ENCODE results near the gene TOR1A.

DNA sequence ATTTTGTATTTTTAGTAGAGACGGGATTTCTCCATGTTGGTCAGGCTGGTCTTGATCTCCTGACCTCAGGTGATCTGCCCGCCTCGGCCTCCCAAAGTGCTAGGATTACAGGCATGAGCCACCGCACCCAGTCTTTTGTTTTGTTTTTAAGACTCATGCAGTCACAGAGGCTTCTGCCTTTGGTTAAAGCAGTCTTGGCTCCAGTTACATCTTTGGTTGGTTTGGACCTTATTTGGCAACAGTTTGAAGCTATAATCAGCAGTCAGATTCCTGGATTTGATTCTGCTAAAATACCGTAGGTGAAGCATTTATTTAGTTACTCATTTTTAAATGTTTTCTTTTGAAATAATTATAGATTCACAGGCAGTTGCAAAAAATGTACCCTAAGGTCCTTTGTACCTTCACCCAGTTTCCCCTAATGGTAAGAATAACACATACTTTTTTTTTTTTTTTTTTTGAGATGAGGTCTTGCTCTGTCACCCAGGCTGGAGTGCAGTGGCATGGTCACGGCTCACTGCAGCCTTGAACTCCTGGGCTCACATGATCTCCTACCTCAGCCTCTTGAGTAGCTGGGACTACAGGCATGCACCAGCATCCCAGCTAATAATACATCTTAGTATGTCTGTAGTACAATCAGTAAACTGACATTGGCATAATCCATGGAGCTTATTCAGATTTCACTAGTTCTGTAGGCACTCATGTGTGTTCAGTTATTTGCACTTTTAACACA is 27.1 kb upstream of the TOR1A start:
- TF ChIP-seq, protein P1, sequence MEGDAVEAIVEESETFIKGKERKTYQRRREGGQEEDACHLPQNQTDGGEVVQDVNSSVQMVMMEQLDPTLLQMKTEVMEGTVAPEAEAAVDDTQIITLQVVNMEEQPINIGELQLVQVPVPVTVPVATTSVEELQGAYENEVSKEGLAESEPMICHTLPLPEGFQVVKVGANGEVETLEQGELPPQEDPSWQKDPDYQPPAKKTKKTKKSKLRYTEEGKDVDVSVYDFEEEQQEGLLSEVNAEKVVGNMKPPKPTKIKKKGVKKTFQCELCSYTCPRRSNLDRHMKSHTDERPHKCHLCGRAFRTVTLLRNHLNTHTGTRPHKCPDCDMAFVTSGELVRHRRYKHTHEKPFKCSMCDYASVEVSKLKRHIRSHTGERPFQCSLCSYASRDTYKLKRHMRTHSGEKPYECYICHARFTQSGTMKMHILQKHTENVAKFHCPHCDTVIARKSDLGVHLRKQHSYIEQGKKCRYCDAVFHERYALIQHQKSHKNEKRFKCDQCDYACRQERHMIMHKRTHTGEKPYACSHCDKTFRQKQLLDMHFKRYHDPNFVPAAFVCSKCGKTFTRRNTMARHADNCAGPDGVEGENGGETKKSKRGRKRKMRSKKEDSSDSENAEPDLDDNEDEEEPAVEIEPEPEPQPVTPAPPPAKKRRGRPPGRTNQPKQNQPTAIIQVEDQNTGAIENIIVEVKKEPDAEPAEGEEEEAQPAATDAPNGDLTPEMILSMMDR (IDR thresholded peaks at IDR 0.05), result no peak
- no peak for TF ChIP-seq POLR2A (IDR thresholded peaks at IDR 0.05)

Measured in adrenal gland (tissue), 5 donors.